Breast epithelium (tissue), 3 donors: ENCODE results near the gene TPCN2.

ENCODE experiments used
- CTCF ChIP-seq, 3 donors: fragments of 450-650 bp; IDR thresholded peaks; one replicate each; pipeline ENCODE4 v1.5.1; 2016 to 2017; ENCODE audit warnings: antibody characterized with exemption in 3 of 3, mild to moderate bottlenecking in 3 of 3, moderate library complexity in 3 of 3
- POLR2A ChIP-seq: fragments of 450-650 bp; IDR thresholded peaks from one replicate; pipeline ENCODE4 v1.6.1; 2016; ENCODE audit warnings: antibody characterized with exemption, mild to moderate bottlenecking, moderate library complexity

GRCh38 chr11:69100454-69101114 lies 51.9 kb downstream of the TPCN2 start:
- TF ChIP-seq CTCF (IDR thresholded peaks at IDR 0.05): no peak
- TF ChIP-seq POLR2A: no peak
